HepG2 (cell line): ENCODE results near the gene NPHS1.

Experiments
- BRCA1 ChIP-seq: sonication (generic); formaldehyde crosslinking; IDR thresholded peaks from 2 replicates; pipeline ENCODE4 v1.4.0; 2020; ENCODE audit warnings: missing genetic modification reagents
- DPF2 ChIP-seq: sonication (generic); formaldehyde crosslinking; IDR thresholded peaks from 2 replicates; pipeline ENCODE4 v1.4.0; 2020; ENCODE audit warnings: mild to moderate bottlenecking, low read depth, missing genetic modification reagents, borderline replicate concordance
- EZH2 ChIP-seq: conservative IDR thresholded peaks from 2 replicates; pipeline ENCODE4 v1.6.1; 2012; ENCODE audit warnings: mild to moderate bottlenecking, low read depth, low read length, moderate library complexity
- RFX5 ChIP-seq: IDR thresholded peaks from 2 replicates; pipeline ENCODE4 v1.6.1; 2011; ENCODE audit warnings: low read depth, low read length, improper control_type of control experiment
- SUZ12 ChIP-seq: fragments of 150-350 bp; IDR thresholded peaks from 2 replicates; pipeline ENCODE4 v1.6.1; 2014; ENCODE audit warnings: low read depth, low read length
- YY1 ChIP-seq: IDR thresholded peaks from 2 replicates; pipeline ENCODE4 v1.6.1; 2011; ENCODE audit warnings: low read length, low read depth, moderate library complexity, mild to moderate bottlenecking; ENCODE audit not compliant: insufficient read depth, insufficient replicate concordance
- ZNF713 ChIP-seq: sonication (generic); formaldehyde crosslinking; IDR thresholded peaks from 2 replicates; pipeline ENCODE4 v1.4.0; 2020; ENCODE audit warnings: mild to moderate bottlenecking, missing genetic modification reagents
- ZNF75D ChIP-seq: sonication (generic); formaldehyde crosslinking; IDR thresholded peaks from 2 replicates; pipeline ENCODE4 v1.8.1; 2023; ENCODE audit warnings: missing genetic modification reagents, mild to moderate bottlenecking, borderline replicate concordance
- ZNF850 ChIP-seq: sonication (generic); formaldehyde crosslinking; conservative IDR thresholded peaks from 2 replicates; pipeline ENCODE4 v1.9.0; 2021; ENCODE audit warnings: mild to moderate bottlenecking, missing genetic modification reagents
- TF ChIP-seq, protein P1 (sequence below): sonication (generic); formaldehyde crosslinking; IDR thresholded peaks from 2 replicates; pipeline ENCODE4 v1.4.0; 2020; ENCODE audit warnings: missing genetic modification reagents
- TF ChIP-seq, protein P2 (sequence below), 2 experiments: fragments of 450-650 bp in 1 of 2; sonication (generic) in 1 of 2; formaldehyde crosslinking in 1 of 2; IDR thresholded peaks; 2 replicates each; pipeline versions ENCODE4 v1.6.1 to v1.8.0; 2016 to 2022; ENCODE audit warnings: antibody characterized with exemption in 1 of 2, mild to moderate bottlenecking in 1 of 2, missing genetic modification reagents in 1 of 2
- TF ChIP-seq, protein P3 (sequence below), 2 experiments: sonication (generic) in 1 of 2; formaldehyde crosslinking in 1 of 2; IDR thresholded peaks; 2 replicates each; pipeline versions ENCODE4 v1.4.0 to v1.6.1; 2018 to 2020; ENCODE audit warnings: missing genetic modification reagents in 2 of 2, borderline replicate concordance in 1 of 2, low read depth in 1 of 2, mild to moderate bottlenecking in 1 of 2, missing biosample characterization in 1 of 2

DNA sequence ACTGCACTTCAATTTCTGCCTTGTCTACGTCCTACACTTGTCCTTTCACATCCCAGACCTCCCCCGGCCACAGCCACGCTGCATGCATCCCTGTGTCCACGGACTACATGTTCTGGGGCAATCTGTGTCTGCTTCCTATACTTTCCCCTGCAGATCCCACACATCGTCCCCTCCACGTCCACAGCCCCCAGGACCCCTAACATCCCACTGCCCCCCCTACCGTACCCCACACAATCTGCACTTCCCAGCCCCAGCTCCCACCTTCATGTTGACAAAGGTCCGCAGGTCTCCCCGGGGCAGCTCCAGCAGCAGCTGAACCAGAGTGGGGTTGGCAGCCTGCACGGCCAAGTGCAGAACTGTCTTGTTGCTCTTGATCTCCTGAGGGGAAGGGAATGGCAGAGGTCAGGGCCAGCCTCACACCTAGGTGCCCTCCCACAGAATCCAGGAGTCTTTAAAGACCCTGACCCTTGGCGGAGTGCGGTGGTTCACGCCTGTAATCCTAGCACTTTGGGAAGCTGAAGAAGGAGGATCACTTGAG lies 37.9 kb upstream of the NPHS1 start:
- no peak for TF ChIP-seq DPF2 (CRISPR knock-in tag)
- TF ChIP-seq EZH2, result no peak
- no peak for TF ChIP-seq ZNF850 (CRISPR knock-in tag)
- no peak for TF ChIP-seq ZNF75D
- no peak for TF ChIP-seq YY1
- TF ChIP-seq, protein P1, sequence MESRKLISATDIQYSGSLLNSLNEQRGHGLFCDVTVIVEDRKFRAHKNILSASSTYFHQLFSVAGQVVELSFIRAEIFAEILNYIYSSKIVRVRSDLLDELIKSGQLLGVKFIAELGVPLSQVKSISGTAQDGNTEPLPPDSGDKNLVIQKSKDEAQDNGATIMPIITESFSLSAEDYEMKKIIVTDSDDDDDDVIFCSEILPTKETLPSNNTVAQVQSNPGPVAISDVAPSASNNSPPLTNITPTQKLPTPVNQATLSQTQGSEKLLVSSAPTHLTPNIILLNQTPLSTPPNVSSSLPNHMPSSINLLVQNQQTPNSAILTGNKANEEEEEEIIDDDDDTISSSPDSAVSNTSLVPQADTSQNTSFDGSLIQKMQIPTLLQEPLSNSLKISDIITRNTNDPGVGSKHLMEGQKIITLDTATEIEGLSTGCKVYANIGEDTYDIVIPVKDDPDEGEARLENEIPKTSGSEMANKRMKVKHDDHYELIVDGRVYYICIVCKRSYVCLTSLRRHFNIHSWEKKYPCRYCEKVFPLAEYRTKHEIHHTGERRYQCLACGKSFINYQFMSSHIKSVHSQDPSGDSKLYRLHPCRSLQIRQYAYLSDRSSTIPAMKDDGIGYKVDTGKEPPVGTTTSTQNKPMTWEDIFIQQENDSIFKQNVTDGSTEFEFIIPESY (CRISPR knock-in tag), result no peak
- TF ChIP-seq, protein P2, sequence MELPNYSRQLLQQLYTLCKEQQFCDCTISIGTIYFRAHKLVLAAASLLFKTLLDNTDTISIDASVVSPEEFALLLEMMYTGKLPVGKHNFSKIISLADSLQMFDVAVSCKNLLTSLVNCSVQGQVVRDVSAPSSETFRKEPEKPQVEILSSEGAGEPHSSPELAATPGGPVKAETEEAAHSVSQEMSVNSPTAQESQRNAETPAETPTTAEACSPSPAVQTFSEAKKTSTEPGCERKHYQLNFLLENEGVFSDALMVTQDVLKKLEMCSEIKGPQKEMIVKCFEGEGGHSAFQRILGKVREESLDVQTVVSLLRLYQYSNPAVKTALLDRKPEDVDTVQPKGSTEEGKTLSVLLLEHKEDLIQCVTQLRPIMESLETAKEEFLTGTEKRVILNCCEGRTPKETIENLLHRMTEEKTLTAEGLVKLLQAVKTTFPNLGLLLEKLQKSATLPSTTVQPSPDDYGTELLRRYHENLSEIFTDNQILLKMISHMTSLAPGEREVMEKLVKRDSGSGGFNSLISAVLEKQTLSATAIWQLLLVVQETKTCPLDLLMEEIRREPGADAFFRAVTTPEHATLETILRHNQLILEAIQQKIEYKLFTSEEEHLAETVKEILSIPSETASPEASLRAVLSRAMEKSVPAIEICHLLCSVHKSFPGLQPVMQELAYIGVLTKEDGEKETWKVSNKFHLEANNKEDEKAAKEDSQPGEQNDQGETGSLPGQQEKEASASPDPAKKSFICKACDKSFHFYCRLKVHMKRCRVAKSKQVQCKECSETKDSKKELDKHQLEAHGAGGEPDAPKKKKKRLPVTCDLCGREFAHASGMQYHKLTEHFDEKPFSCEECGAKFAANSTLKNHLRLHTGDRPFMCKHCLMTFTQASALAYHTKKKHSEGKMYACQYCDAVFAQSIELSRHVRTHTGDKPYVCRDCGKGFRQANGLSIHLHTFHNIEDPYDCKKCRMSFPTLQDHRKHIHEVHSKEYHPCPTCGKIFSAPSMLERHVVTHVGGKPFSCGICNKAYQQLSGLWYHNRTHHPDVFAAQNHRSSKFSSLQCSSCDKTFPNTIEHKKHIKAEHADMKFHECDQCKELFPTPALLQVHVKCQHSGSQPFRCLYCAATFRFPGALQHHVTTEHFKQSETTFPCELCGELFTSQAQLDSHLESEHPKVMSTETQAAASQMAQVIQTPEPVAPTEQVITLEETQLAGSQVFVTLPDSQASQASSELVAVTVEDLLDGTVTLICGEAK (IDR thresholded peaks at IDR 0.05), result no peak
- TF ChIP-seq, protein P2 (CRISPR knock-in tag; IDR thresholded peaks at IDR 0.05), result no peak
- TF ChIP-seq BRCA1 (CRISPR knock-in tag), result no peak
- no peak for TF ChIP-seq SUZ12
- TF ChIP-seq ZNF713, result no peak
- no peak for TF ChIP-seq RFX5
- TF ChIP-seq, protein P3, sequence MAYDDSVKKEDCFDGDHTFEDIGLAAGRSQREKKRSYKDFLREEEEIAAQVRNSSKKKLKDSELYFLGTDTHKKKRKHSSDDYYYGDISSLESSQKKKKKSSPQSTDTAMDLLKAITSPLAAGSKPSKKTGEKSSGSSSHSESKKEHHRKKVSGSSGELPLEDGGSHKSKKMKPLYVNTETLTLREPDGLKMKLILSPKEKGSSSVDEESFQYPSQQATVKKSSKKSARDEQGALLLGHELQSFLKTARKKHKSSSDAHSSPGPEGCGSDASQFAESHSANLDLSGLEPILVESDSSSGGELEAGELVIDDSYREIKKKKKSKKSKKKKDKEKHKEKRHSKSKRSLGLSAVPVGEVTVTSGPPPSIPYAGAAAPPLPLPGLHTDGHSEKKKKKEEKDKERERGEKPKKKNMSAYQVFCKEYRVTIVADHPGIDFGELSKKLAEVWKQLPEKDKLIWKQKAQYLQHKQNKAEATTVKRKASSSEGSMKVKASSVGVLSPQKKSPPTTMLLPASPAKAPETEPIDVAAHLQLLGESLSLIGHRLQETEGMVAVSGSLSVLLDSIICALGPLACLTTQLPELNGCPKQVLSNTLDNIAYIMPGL (CRISPR knock-in tag; IDR thresholded peaks at IDR 0.05; ENCODE audit: borderline replicate concordance in 1 of 2, low read depth in 1 of 2), result no peak
